Lower leg skin (tissue), 4 donors: ENCODE results near the gene WWOX. TPM values are rescaled to one million over a fixed set of nuclear protein-coding genes. Genes with fewer than 3 reads are reported as not detected.
"Not testable (repeated sequence)": the region's sequence is repeated elsewhere in the genome, so short reads cannot be mapped to it uniquely, and the experiment has no call there.

Experiments used
- DNase-seq, 2 donors: peaks; one replicate each; pipeline ENCODE4 v3.0.0-alpha.2; 2019; ENCODE audit warnings: low spot score in 2 of 2
- H3K4me3 ChIP-seq: fragments of 200-600 bp; sonication (generic); 2 replicates; pipeline ENCODE4 v1.5.1; 2017; ENCODE audit warnings: mild to moderate bottlenecking, low read depth; ENCODE audit not compliant: poor library complexity, severe bottlenecking
- CTCF ChIP-seq, 3 donors: fragments of 450-650 bp; IDR thresholded peaks; one replicate each; pipeline ENCODE4 v1.5.1; 2016; ENCODE audit warnings: antibody characterized with exemption in 3 of 3, mild to moderate bottlenecking in 3 of 3, moderate library complexity in 2 of 3
- POLR2A ChIP-seq, 2 donors: fragments of 450-650 bp; IDR thresholded peaks; one replicate each; pipeline ENCODE4 v1.6.1; 2016 to 2017; ENCODE audit warnings: antibody characterized with exemption in 2 of 2, mild to moderate bottlenecking in 1 of 2, moderate library complexity in 1 of 2
- WGBS, 2 donors: methylation state at CpG; one replicate each; pipeline ENCODE4 v1.1.5; 2018; 5-methylcytosine and 5-hydroxymethylcytosine counted together
- intact Hi-C: fragments of 100-400 bp; cut with DNase I; formaldehyde crosslinking; loops from one replicate; pipeline ENCODE4 v1.15.0; 2023; ENCODE audit warnings: low total_unique reads
- total RNA-seq, 4 donors: library from RNA; depleted of rRNA; stranded (reverse); fragments of >200 nt; gene quantifications; one replicate each; pipeline ENCODE4 v1.1.0, GENCODE V29; 2016

Gene WWOX
- total RNA-seq, 4 donors from 2014 or later = 21.0 to 82.7 (median 36.1) TPM

- no peak for DNase-seq
- whole genome bisulfite sequencing, 2 donors = 89 to 91% methylated on average over 9 of the region's 9 CpGs
- TF ChIP-seq POLR2A (IDR thresholded peaks at IDR 0.05) (no peak), CTCF (IDR thresholded peaks at IDR 0.05) (no peak)
- no peak overlapping the region for H3K4me3 ChIP-seq
- intact Hi-C loops = no loop called here
Observed at GRCh38 chr16:78597809-78598570, 498.5 kb downstream of the WWOX start.

GRCh38 chr16:78599271-78599670 is 499.8 kb downstream of the WWOX start:
- 91 to 95% methylated on average over 4 of the region's 4 CpGs for WGBS, 2 donors
- TF ChIP-seq POLR2A (IDR thresholded peaks at IDR 0.05) (no peak), CTCF (IDR thresholded peaks at IDR 0.05) (no peak)
- H3K4me3 ChIP-seq = no peak overlapping the region
- intact Hi-C loops = no loop called here
- DNase-seq = no peak

- H3K4me3 ChIP-seq, intact Hi-C loops, DNase-seq: not testable (repeated sequence)
- WGBS, 2 donors = 92 to 95% methylated on average over 2 of the region's 2 CpGs
Observed at GRCh38 chr16:78604423-78605062, 505.1 kb downstream of the WWOX start.

- H3K4me3 ChIP-seq = no peak overlapping the region
- TF ChIP-seq POLR2A (IDR thresholded peaks at IDR 0.05) = no peak
- no peak for TF ChIP-seq CTCF (IDR thresholded peaks at IDR 0.05)
- intact Hi-C loops = no loop called here
- no peak for DNase-seq
- WGBS, 2 donors = 70 to 72% methylated on average over 6 of the region's 6 CpGs
Observed at GRCh38 chr16:78605548-78606101, 506.2 kb downstream of the WWOX start.

GRCh38 chr16:78606545-78606944 is 507.1 kb downstream of the WWOX start:
- WGBS, 2 donors = 83 to 84% methylated on average over 8 of the region's 8 CpGs
- no peak overlapping the region for H3K4me3 ChIP-seq
- intact Hi-C loops = no loop called here
- no peak for DNase-seq
- TF ChIP-seq POLR2A (IDR thresholded peaks at IDR 0.05) (no peak), CTCF (IDR thresholded peaks at IDR 0.05) (no peak)

- no peak for DNase-seq
- intact Hi-C loops = no loop called here
- WGBS, 2 donors = 91 to 93% methylated on average over 5 of the region's 5 CpGs
- no peak overlapping the region for H3K4me3 ChIP-seq
- TF ChIP-seq CTCF (IDR thresholded peaks at IDR 0.05) (no peak), POLR2A (IDR thresholded peaks at IDR 0.05) (no peak)
Observed at GRCh38 chr16:78607022-78607421, 507.6 kb downstream of the WWOX start.
